GM12878 (cell line): Measurements from ENCODE around the gene LRTM2. TPM values are rescaled to one million over a fixed set of nuclear protein-coding genes. Genes with fewer than 3 reads are reported as not detected.

ENCODE experiments used
- ATAC-seq: fragments of 200-7000 bp; cut with Tn5 transposase; 3 replicates; pipeline ENCODE4 v1.9.1; 2020; ENCODE audit warnings: mild to moderate bottlenecking, moderate library complexity
- BruUV-seq: library from RNA; stranded (reverse); fragments of 400-500 nt; replicated peaks from 2 replicates; lab custom pipeline; 2021; lab: Mats Ljungman, UMichigan
- CTCF ChIA-PET: fragments of 300-600 bp; sonication (Branson Sonifier 250); formaldehyde crosslinking; extraction: SDS; loops from one replicate; lab custom pipeline; 2021; ENCODE audit warnings: inconsistent platforms; lab: Yijun Ruan, JAX
- POLR2A ChIA-PET: fragments of 350-600 bp; formaldehyde crosslinking; extraction: SDS; loops from one replicate; lab custom pipeline; 2021; ENCODE audit warnings: inconsistent platforms; lab: Charles Lee
- RAD21 ChIA-PET: fragments of 300-600 bp; sonication (Branson Sonifier 250); formaldehyde crosslinking; loops from one replicate; lab custom pipeline; 2023; ENCODE audit warnings: antibody characterized with exemption; ENCODE audit not compliant: unreplicated experiment; lab: Charles Lee
- SMC1A ChIA-PET: fragments of 300-600 bp; sonication (Branson Sonifier 250); formaldehyde crosslinking; loops from one replicate; lab custom pipeline; 2023; ENCODE audit not compliant: unreplicated experiment, uncharacterized antibody; lab: Charles Lee
- DNase-seq: peaks from one replicate; pipeline ENCODE4 v3.0.0-alpha.2; 2011; ENCODE audit warnings: low read depth, low spot score
- FAIRE-seq: peaks from 3 replicates; lab custom pipeline; 2011; peaks lifted over from hg19 to GRCh38; lab: Jason Lieb, UNC
- H2AFZ ChIP-seq: 2 replicates; pipeline ENCODE4 v1.6.0; 2011; ENCODE audit warnings: low read depth, low read length, control low read depth; ENCODE audit not compliant: control insufficient read depth
- H3K27ac ChIP-seq: 2 replicates; pipeline ENCODE4 v1.5.1; 2011; ENCODE audit warnings: control low read depth; ENCODE audit not compliant: control insufficient read depth, insufficient read depth
- H3K27me3 ChIP-seq, 2 experiments: replicated peaks in 1 of 2; 2 replicates each; pipeline versions ENCODE4 v1.6.0 to v1.6.1; 2011; ENCODE audit warnings: low read length in 1 of 2; ENCODE audit not compliant: control insufficient read depth in 2 of 2, insufficient read depth in 2 of 2
- H3K36me3 ChIP-seq, 2 experiments: 2 replicates each; pipeline ENCODE4 v1.5.1; 2011; ENCODE audit warnings: low read length in 1 of 2; ENCODE audit not compliant: control insufficient read depth in 2 of 2, insufficient read depth in 2 of 2
- H3K4me1 ChIP-seq: 2 replicates; pipeline ENCODE4 v1.6.1; 2011; ENCODE audit warnings: mild to moderate bottlenecking, low read length, moderate library complexity, mixed read lengths; ENCODE audit not compliant: control insufficient read depth, insufficient read depth
- H3K4me2 ChIP-seq: 2 replicates; pipeline ENCODE4 v1.6.0; 2011; ENCODE audit warnings: control low read depth; ENCODE audit not compliant: control insufficient read depth, insufficient read depth
- H3K4me3 ChIP-seq: fragments of 200-600 bp; sonication (generic); 2 replicates; pipeline ENCODE4 v1.5.1; 2016
- H3K79me2 ChIP-seq: 2 replicates; pipeline ENCODE4 v1.6.0; 2011; ENCODE audit warnings: low read length; ENCODE audit not compliant: control insufficient read depth, insufficient read depth
- H3K9ac ChIP-seq: 2 replicates; pipeline ENCODE4 v1.8.0; 2011; ENCODE audit warnings: low read length, control low read depth, mixed read lengths; ENCODE audit not compliant: control insufficient read depth, insufficient read depth
- H3K9me3 ChIP-seq: replicated peaks from 3 replicates; pipeline ENCODE4 v1.5.1; 2011; ENCODE audit warnings: mild to moderate bottlenecking, low read length; ENCODE audit not compliant: control insufficient read depth, insufficient read depth
- H4K20me1 ChIP-seq: 2 replicates; pipeline ENCODE4 v1.6.0; 2011; ENCODE audit not compliant: control insufficient read depth, insufficient read depth
- EP300 ChIP-seq, 2 experiments: fragments of 150-350 bp in 1 of 2; IDR thresholded peaks; 2 replicates each; pipeline ENCODE4 v1.6.1; 2011 to 2012; ENCODE audit warnings: low read depth in 2 of 2, low read length in 2 of 2, borderline replicate concordance in 1 of 2, improper control_type of control experiment in 1 of 2, inconsistent platforms in 1 of 2; ENCODE audit not compliant: control insufficient read depth in 1 of 2
- MEF2B ChIP-seq: fragments of 450-650 bp; IDR thresholded peaks from 2 replicates; pipeline ENCODE4 v1.6.1; 2018; ENCODE audit warnings: mild to moderate bottlenecking, moderate library complexity; ENCODE audit not compliant: partially characterized antibody, poor library complexity, severe bottlenecking
- RB1 ChIP-seq: fragments of 450-650 bp; formaldehyde crosslinking; IDR thresholded peaks from 2 replicates; pipeline ENCODE4 v1.6.1; 2017; ENCODE audit warnings: mild to moderate bottlenecking, borderline replicate concordance
- RCOR1 ChIP-seq: conservative IDR thresholded peaks from 2 replicates; pipeline ENCODE4 v1.6.1; 2012; ENCODE audit warnings: low read depth, low read length, improper control_type of control experiment
- WGBS: methylation state at CpG from one replicate; pipeline ENCODE4 v1.1.6; 2016; ENCODE audit warnings: low lambda C conversion rate; ENCODE audit not compliant: insufficient replicate concordance, insufficient coverage; ENCODE audit errors: missing lambda C conversion rate; 5-methylcytosine and 5-hydroxymethylcytosine counted together
- in situ Hi-C: fragments of 300-500 bp; cut with MboI; formaldehyde crosslinking; loops from 9 replicates; pipeline ENCODE4 v1.14.3; 2018; ENCODE audit warnings: mixed read lengths
- intact Hi-C: fragments of 100-400 bp; cut with micrococcal nuclease; formaldehyde crosslinking; loops from one replicate; pipeline ENCODE4 v1.14.2; 2022; ENCODE audit not compliant: unreplicated experiment
- polyA plus RNA-seq, 11 experiments: library from polyadenylated mRNA; depleted of rRNA in 4 of 11; unstranded in 6 of 11; stranded (reverse) in 5 of 11; fragments of >200 nt; fragmentation: Nextera tagmentation in 4 of 11; fragmentation: Illumina TruSeq in 1 of 11; extraction: Ambion mirVana in 4 of 11; extraction: Trizol in 1 of 11; gene quantifications; 1 replicate in 1 of 11; 2 replicates in 10 of 11; pipeline versions ENCODE4 v1.2.1 to v1.2.3, GENCODE V29; 2011 to 2016; ENCODE audit warnings: inconsistent platforms in 2 of 11, missing spikeins in 2 of 11, low read depth in 1 of 11
- total RNA-seq, 4 experiments: library from RNA; depleted of rRNA in 3 of 4; stranded (reverse); fragments of >200 nt in 3 of 4; fragmentation: Illumina TruSeq in 1 of 4; extraction: Trizol in 1 of 4; gene quantifications; 2 replicates each; pipeline versions ENCODE4 v1.2.1 to v1.2.3, GENCODE V29; 2013 to 2021
- TF ChIP-seq, protein P1 (sequence below): fragments of 150-350 bp; IDR thresholded peaks from 2 replicates; pipeline ENCODE4 v1.6.1; 2014; ENCODE audit warnings: mild to moderate bottlenecking, low read depth, low read length

Gene LRTM2
- total and polyA plus RNA-seq, 10 of the 15 experiments (the other 5 are each of a cell fraction or from before 2014, with no cell fraction given) = 0.05 TPM; not detected in 9

DNA sequence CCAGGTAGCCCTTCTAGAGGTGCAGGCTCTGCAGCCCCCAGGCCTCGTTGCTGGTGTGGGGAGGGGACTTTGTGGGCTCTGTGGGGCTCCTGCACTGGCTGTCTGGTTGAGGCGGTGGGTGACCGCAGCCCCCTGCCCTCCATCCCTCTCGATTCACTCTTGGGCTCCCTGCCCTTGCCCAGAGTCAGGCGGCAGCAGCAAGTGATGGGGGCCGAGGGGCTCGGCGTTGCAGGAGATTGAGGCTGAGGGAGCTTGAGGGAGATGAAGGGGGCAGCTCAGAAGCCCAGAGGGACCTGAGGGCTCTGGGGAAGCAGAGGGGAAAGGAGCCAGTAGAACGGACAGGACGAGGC is 9.5 kb upstream of the LRTM2 start:
- Histone ChIP-seq H3K9me3 (no peaks in the 10 kb centered on the region), H3K9ac (no peak overlapping the region), H3K4me1 (0 out of 2 replicates have a peak, but pooled peaks cover 3% of the 10 kb centered on the region), H3K27me3 (peaks cover 0 to 2% of the 10 kb centered on the region in 2 experiments; a peak in 2 of 4 replicates), H3K4me3 (no peak overlapping the region), H3K4me2 (no peak overlapping the region), H3K36me3 (no peaks in the 10 kb centered on the region), H3K27ac (no peak overlapping the region), H2AFZ (no peak overlapping the region), H3K79me2 (no peaks in the 10 kb centered on the region), H4K20me1 (no peaks in the 10 kb centered on the region)
- POLR2A ChIA-PET = no interaction called here
- in situ Hi-C loops (no loop called here), intact Hi-C loops (no loop called here)
- DNase-seq (no peak), ATAC-seq (no peak), FAIRE-seq (no peak)
- WGBS = 54% methylated on average over 10 of the region's 10 CpGs
- CTCF ChIA-PET = no interaction called here
- SMC1A ChIA-PET = no interaction called here
- no TSS peak for BruUV-seq
- no peak for TF ChIP-seq EP300 (IDR thresholded peaks at IDR 0.05; ENCODE audit: borderline replicate concordance in 1 of 2, control insufficient read depth in 1 of 2, low read depth in 2 of 2, low read length in 2 of 2)
- TF ChIP-seq, protein P1, sequence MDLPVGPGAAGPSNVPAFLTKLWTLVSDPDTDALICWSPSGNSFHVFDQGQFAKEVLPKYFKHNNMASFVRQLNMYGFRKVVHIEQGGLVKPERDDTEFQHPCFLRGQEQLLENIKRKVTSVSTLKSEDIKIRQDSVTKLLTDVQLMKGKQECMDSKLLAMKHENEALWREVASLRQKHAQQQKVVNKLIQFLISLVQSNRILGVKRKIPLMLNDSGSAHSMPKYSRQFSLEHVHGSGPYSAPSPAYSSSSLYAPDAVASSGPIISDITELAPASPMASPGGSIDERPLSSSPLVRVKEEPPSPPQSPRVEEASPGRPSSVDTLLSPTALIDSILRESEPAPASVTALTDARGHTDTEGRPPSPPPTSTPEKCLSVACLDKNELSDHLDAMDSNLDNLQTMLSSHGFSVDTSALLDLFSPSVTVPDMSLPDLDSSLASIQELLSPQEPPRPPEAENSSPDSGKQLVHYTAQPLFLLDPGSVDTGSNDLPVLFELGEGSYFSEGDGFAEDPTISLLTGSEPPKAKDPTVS = no peak
- TF ChIP-seq RB1 = no peak
- no peak for TF ChIP-seq MEF2B
- no peak for TF ChIP-seq RCOR1
- RAD21 ChIA-PET = no interaction called here
